ENCODE measurements around the gene XRCC6. TPM values are rescaled to one million over a fixed set of nuclear protein-coding genes. Genes with fewer than 3 reads are reported as not detected.
"Not testable (repeated sequence)": the region's sequence is repeated elsewhere in the genome, so short reads cannot be mapped to it uniquely, and the experiment has no call there.

XRCC6 gene
- total and polyA plus RNA-seq, 9 donors: 205 to 289 (median 226) TPM

DNA sequence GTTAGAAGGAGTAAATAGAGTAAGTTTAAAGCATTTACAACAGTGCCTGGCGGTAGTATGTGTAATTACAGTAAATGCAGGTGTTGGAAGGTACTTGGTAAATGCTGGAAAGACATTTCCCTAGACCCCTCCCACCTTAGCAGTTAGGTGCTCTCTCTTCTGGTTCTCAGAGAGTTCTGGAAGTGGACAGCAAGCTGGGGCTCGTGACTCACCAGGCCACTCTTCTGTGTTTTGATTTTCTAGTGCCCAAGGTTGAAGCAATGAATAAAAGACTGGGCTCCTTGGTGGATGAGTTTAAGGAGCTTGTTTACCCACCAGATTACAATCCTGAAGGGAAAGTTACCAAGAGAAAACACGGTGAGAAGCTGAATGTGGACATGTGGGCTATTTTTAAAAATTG is 40.0 kb downstream of the XRCC6 start:
- DNase-seq: no peak
- Histone ChIP-seq H3K4me3 (ENCODE audit: low read length) (no peak overlapping the region), H3K27ac (ENCODE audit: low read length) (no peak overlapping the region), H3K9me3 (replicated peaks; ENCODE audit: control insufficient read depth, low read depth, low read length) (no peaks in the 10 kb centered on the region), H3K36me3 (ENCODE audit: control insufficient read depth, insufficient read depth, low read length) (peaks cover 74% of the 10 kb centered on the region), H3K4me1 (ENCODE audit: control insufficient read depth, insufficient read depth, low read length) (no peaks in the 10 kb centered on the region), H3K27me3 (ENCODE audit: control insufficient read depth, insufficient read depth, low read length) (no peaks in the 10 kb centered on the region)
- WGBS (ENCODE audit: insufficient coverage): no CpG with 5 or more reads among the region's 3 CpGs

DNA sequence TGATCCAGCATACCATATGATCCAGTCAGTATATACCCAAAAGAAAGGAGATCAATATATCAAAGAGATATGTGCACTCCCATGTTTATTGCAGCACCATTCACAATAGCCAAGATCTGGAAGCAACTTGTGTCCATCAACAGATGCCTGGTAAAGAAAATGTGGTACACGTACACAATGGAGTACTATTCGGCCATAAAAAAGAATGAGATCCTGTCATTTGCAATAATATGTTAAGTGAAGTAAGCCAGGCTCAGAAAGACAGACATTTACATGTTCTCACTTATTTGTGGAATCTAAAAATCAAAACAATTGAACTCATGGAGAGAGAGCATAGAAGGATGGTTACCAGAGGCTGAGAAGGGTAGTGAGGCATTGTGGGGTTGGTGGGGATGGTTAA is 40.6 kb downstream of the XRCC6 start:
- Histone ChIP-seq H3K36me3 (ENCODE audit: control insufficient read depth, insufficient read depth, low read length) (peaks cover 69% of the 10 kb centered on the region), H3K4me1 (ENCODE audit: control insufficient read depth, insufficient read depth, low read length) (no peaks in the 10 kb centered on the region), H3K9me3 (replicated peaks; ENCODE audit: control insufficient read depth, low read depth, low read length) (no peaks in the 10 kb centered on the region), H3K4me3 (ENCODE audit: low read length) (no peak overlapping the region), H3K27me3 (ENCODE audit: control insufficient read depth, insufficient read depth, low read length) (no peaks in the 10 kb centered on the region), H3K27ac (ENCODE audit: low read length) (no peak overlapping the region)
- WGBS (ENCODE audit: insufficient coverage): no CpG with 5 or more reads among the region's 2 CpGs
- DNase-seq: no peak

DNA sequence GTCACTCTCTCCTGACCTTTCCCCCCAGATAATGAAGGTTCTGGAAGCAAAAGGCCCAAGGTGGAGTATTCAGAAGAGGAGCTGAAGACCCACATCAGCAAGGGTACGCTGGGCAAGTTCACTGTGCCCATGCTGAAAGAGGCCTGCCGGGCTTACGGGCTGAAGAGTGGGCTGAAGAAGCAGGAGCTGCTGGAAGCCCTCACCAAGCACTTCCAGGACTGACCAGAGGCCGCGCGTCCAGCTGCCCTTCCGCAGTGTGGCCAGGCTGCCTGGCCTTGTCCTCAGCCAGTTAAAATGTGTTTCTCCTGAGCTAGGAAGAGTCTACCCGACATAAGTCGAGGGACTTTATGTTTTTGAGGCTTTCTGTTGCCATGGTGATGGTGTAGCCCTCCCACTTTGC is 42.5 kb downstream of the XRCC6 start:
- not testable (repeated sequence) for H3K27ac ChIP-seq (ENCODE audit: low read length)
- peaks cover 53% of the 10 kb centered on the region for H3K36me3 ChIP-seq (ENCODE audit: control insufficient read depth, insufficient read depth, low read length)

DNA sequence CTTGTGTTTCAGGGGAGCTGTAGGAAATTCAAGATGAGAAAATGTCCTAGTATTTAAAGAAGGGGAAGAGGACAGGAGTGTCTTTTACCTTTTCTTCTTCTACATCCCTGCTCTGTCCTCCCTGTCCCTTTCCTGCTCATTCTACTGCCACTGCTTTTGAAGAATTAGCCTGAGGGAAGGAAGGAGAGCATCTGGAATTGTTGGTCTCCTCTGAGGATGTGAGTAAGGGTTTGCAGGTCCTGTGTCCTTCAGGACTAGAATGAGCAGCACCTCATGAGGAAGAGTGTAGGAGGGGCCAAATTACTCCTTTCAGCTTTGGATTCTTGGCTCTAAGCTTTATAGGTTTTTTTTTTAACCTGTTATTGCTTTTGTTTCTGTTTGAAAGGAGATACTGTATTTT is 43.4 kb downstream of the XRCC6 start:
- Histone ChIP-seq H3K4me3 (ENCODE audit: low read length) (no peak overlapping the region), H3K36me3 (ENCODE audit: control insufficient read depth, insufficient read depth, low read length) (peaks cover 44% of the 10 kb centered on the region), H3K27ac (ENCODE audit: low read length) (no peak overlapping the region), H3K9me3 (replicated peaks; ENCODE audit: control insufficient read depth, low read depth, low read length) (no peaks in the 10 kb centered on the region), H3K4me1 (ENCODE audit: control insufficient read depth, insufficient read depth, low read length) (peaks cover 7% of the 10 kb centered on the region), H3K27me3 (ENCODE audit: control insufficient read depth, insufficient read depth, low read length) (no peaks in the 10 kb centered on the region)
- DNase-seq: no peak

More for the DNA sequence above, 42.5 kb downstream of the XRCC6 start:
- not testable (repeated sequence) for H3K27me3 ChIP-seq (ENCODE audit: control insufficient read depth, insufficient read depth, low read length); H3K4me3 ChIP-seq (ENCODE audit: low read length); H3K4me1 ChIP-seq (ENCODE audit: control insufficient read depth, insufficient read depth, low read length); H3K9me3 ChIP-seq (replicated peaks; ENCODE audit: control insufficient read depth, low read depth, low read length); DNase-seq
- WGBS (ENCODE audit: insufficient coverage): 86% methylated on average over 2 of the region's 9 CpGs

DNA sequence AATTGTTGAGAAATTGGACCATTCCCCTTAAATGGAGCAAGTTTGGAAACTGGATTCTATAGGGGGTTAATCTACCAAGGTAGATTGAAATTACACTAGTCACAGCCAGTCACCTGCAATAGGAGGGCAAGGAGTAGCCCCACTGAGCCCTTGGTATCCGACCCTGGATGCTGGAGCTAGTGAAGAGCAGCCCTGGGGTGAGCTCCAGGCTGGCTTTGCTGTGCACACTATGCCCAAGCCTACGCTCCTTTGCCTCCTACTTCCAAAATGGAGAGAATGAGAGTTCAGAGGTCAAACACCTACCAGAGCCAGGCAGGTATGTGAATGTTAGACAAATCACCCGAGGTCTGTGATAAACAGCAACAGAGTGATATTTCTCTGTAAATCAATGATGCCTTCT is 43.9 kb downstream of the XRCC6 start:
- Histone ChIP-seq H3K4me1 (ENCODE audit: control insufficient read depth, insufficient read depth, low read length) (peaks cover 7% of the 10 kb centered on the region), H3K4me3 (ENCODE audit: low read length) (no peak overlapping the region), H3K36me3 (ENCODE audit: control insufficient read depth, insufficient read depth, low read length) (peaks cover 40% of the 10 kb centered on the region), H3K27me3 (ENCODE audit: control insufficient read depth, insufficient read depth, low read length) (no peaks in the 10 kb centered on the region), H3K9me3 (replicated peaks; ENCODE audit: control insufficient read depth, low read depth, low read length) (no peaks in the 10 kb centered on the region), H3K27ac (ENCODE audit: low read length) (no peak overlapping the region)
- no peak for DNase-seq
- no CpG with 5 or more reads among the region's 3 CpGs for WGBS (ENCODE audit: insufficient coverage)

DNA sequence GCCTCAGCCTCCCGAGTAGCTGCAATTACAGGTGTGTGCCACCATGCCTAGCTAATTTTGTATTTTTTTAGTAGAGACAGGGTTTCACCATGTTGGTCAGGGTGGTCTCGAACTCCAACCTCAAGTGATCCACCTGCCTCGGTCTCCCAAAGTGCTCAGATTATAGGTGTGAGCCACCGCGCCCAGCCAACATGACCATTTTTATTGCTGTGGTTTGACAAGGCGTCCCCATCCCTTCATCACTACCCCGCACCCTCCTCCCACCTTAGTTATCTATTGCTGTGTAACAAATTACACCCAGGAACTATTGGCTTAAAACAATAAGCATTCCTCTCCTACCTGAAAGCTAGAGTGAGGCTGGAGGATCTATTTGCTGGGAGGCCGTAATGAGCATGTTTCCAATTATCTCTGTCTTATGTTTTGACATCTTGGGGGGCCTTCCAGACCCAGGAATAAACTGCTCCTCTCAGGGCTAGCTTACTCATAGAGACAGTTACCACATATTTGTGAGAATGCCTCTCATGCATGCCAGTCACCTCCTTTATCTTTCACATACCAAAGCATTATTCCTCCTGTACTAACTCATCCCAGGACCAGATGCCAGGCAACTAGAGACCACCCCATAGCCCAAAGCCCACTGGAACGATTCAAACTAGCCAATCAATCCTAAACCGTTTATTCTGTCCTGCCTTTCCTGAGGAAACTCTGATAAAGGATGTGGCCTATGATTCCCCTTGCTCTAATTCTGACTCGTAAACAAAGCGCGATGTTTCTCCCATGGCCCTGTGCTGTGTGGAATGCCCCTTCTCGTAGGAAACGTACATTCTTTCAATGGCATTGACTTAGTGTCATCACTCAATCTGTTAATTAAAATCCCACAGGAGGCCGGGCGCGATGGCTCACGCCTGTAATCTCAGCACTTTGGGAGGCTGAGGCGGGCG is 48.1 kb downstream of the XRCC6 start:
- Histone ChIP-seq H3K9me3 (replicated peaks; ENCODE audit: control insufficient read depth, low read depth, low read length) (no peaks in the 10 kb centered on the region), H3K4me1 (ENCODE audit: control insufficient read depth, insufficient read depth, low read length) (peaks cover 7% of the 10 kb centered on the region), H3K4me3 (ENCODE audit: low read length) (no peak overlapping the region), H3K27ac (ENCODE audit: low read length) (no peak overlapping the region), H3K36me3 (ENCODE audit: control insufficient read depth, insufficient read depth, low read length) (peaks cover 20% of the 10 kb centered on the region), H3K27me3 (ENCODE audit: control insufficient read depth, insufficient read depth, low read length) (no peaks in the 10 kb centered on the region)
- DNase-seq: no peak
- 91% methylated on average over 12 of the region's 21 CpGs for WGBS (ENCODE audit: insufficient coverage)

DNA sequence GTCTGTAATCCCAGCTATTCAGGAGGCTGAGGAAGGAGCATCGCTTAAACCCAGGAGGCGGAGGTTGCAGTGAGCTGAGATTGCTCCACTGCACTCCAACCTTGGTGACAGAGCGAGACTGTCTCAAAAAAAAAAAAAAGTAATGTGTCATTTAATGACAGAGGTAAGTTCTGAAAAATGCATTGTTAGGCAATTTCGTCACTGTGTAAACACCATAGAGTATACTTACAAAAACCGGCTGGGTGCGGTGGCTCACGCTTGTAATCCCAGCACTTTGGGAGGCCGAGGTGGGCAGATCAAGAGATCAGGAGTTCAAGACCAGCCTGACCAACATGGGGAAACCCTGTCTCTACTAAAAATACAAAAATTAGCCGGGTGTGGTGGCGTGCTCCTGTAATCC is 51.0 kb downstream of the XRCC6 start:
- not testable (repeated sequence) for H3K27ac ChIP-seq (ENCODE audit: low read length); H3K4me1 ChIP-seq (ENCODE audit: control insufficient read depth, insufficient read depth, low read length); H3K4me3 ChIP-seq (ENCODE audit: low read length); DNase-seq; H3K9me3 ChIP-seq (replicated peaks; ENCODE audit: control insufficient read depth, low read depth, low read length); H3K27me3 ChIP-seq (ENCODE audit: control insufficient read depth, insufficient read depth, low read length)
- peaks cover 32% of the 10 kb centered on the region for H3K36me3 ChIP-seq (ENCODE audit: control insufficient read depth, insufficient read depth, low read length)
- 100% methylated on average over 10 of the region's 10 CpGs for WGBS (ENCODE audit: insufficient coverage)

DNA sequence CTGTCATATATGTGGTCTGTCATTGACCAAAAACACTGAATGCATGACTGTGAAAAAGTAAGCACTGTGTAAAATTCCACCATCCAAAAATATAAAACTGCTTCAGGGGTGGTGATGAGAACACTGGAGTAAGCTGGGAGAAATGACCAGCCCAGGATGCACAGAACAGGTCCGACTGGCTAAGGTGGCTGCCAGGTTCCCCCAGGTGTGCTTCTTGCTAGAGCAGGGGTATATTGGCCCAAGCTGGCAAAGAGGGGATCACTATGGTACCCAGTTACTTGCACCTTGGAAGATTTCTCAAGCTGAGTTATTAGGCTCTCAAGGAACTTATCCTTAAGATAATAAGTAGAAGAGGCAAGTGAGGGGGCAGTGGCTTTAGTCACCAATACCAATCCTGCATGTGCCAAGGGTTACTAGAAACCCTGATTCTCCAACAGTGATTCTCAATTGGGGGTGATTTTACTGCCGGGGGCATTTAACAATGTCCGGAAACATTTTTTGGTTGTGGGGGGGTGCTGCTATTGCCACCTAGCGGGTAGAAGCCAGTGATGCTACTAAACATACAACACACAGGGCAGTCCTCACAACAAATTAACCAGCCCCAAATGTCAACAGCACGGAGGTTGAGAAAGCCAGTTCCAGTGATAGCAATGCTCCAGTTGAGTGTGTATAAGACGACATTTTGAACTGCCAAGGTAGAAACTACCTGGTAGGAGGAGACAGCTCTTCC is 51.9 kb downstream of the XRCC6 start:
- no peak overlapping the region for H3K27ac ChIP-seq (ENCODE audit: low read length)
- H3K4me3 ChIP-seq (ENCODE audit: low read length): no peak overlapping the region
- 83% methylated on average over 2 of the region's 6 CpGs for WGBS (ENCODE audit: insufficient coverage)
- DNase-seq: no peak
- peaks cover 36% of the 10 kb centered on the region for H3K36me3 ChIP-seq (ENCODE audit: control insufficient read depth, insufficient read depth, low read length)
- H3K9me3 ChIP-seq (replicated peaks; ENCODE audit: control insufficient read depth, low read depth, low read length): no peaks in the 10 kb centered on the region
- H3K27me3 ChIP-seq (ENCODE audit: control insufficient read depth, insufficient read depth, low read length): no peaks in the 10 kb centered on the region
- H3K4me1 ChIP-seq (ENCODE audit: control insufficient read depth, insufficient read depth, low read length): no peaks in the 10 kb centered on the region

DNA sequence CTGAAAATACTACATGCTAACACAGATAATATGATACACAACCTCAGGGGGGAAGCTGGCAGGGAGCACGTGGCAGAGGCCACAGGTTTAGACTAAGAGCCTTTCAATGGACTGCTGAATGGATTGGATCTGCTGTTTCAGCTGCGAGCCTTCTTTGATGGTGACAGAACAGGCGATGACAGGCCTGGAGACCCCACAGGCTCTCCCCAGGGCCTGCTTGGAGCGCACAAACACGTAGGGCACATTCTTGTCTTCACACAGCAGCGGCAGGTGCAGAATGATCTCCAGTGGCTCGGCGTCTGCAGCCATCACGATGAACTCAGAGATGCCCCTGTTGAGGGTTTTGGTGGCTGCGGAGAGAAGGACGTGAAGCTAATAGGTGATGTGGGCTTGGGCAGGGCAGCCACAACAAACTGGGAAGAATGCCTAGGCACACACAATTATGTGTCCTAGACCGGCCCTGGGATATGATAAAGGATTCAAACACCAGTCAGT is 53.8 kb downstream of the XRCC6 start:
- Histone ChIP-seq H3K4me1 (ENCODE audit: control insufficient read depth, insufficient read depth, low read length) (no peaks in the 10 kb centered on the region), H3K9me3 (replicated peaks; ENCODE audit: control insufficient read depth, low read depth, low read length) (no peaks in the 10 kb centered on the region), H3K36me3 (ENCODE audit: control insufficient read depth, insufficient read depth, low read length) (peaks cover 53% of the 10 kb centered on the region), H3K27ac (ENCODE audit: low read length) (no peak overlapping the region), H3K4me3 (ENCODE audit: low read length) (no peak overlapping the region), H3K27me3 (ENCODE audit: control insufficient read depth, insufficient read depth, low read length) (no peaks in the 10 kb centered on the region)
- no peak for DNase-seq
- 79% methylated on average over 10 of the region's 12 CpGs for WGBS (ENCODE audit: insufficient coverage)

DNA sequence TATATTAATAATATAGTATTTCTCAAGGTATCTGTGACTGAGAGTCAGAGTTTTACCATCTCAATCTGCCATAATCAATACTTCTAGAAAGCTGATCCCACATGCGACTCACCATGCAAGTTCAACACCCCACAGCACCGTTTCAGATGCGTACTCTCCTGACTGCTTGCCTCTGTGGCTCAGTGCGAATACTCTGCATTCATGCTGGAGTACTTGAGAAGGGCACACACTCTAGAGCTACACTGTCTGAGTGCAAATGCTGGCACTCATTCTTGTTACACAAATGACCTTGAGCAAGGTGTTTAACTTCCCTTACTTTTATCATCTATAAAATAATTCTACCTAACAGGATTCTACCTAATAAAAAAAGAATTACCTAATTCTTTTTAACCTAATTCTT is 55.0 kb downstream of the XRCC6 start:
- Histone ChIP-seq H3K27me3 (ENCODE audit: control insufficient read depth, insufficient read depth, low read length) (no peaks in the 10 kb centered on the region), H3K36me3 (ENCODE audit: control insufficient read depth, insufficient read depth, low read length) (peaks cover 51% of the 10 kb centered on the region), H3K27ac (ENCODE audit: low read length) (no peak overlapping the region), H3K4me1 (ENCODE audit: control insufficient read depth, insufficient read depth, low read length) (no peaks in the 10 kb centered on the region), H3K4me3 (ENCODE audit: low read length) (no peak overlapping the region), H3K9me3 (replicated peaks; ENCODE audit: control insufficient read depth, low read depth, low read length) (no peaks in the 10 kb centered on the region)
- no peak for DNase-seq
- WGBS (ENCODE audit: insufficient coverage): 91% methylated on average over 4 of the region's 4 CpGs
